Liver (tissue), 9 donors: ENCODE results near the gene BAZ2B. TPM values are rescaled to one million over a fixed set of nuclear protein-coding genes. Genes with fewer than 3 reads are reported as not detected.

Experiments used
- DNase-seq: peaks from one replicate; pipeline ENCODE4 v3.0.0-alpha.2; 2017; ENCODE audit warnings: low spot score
- H3K27ac ChIP-seq, 2 donors: one replicate each; pipeline ENCODE4 v1.7.0; 2013; ENCODE audit warnings: inconsistent platforms in 2 of 2, low read length in 2 of 2, control low read depth in 1 of 2, low read depth in 1 of 2, mild to moderate bottlenecking in 1 of 2
- H3K27me3 ChIP-seq, 4 donors: one replicate each; pipeline versions ENCODE4 v1.6.1 to v1.7.0; 2013; ENCODE audit warnings: low read length in 3 of 4, inconsistent platforms in 1 of 4, mild to moderate bottlenecking in 1 of 4, moderate library complexity in 1 of 4; ENCODE audit not compliant: control insufficient read depth in 4 of 4, insufficient read depth in 4 of 4
- H3K36me3 ChIP-seq, 4 donors: one replicate each; pipeline versions ENCODE4 v1.6.1 to v1.7.0; 2013; ENCODE audit warnings: low read length in 3 of 4, mild to moderate bottlenecking in 3 of 4, low read depth in 1 of 4, moderate library complexity in 1 of 4; ENCODE audit not compliant: control insufficient read depth in 4 of 4, insufficient read depth in 3 of 4
- H3K4me1 ChIP-seq, 4 donors: one replicate each; pipeline versions ENCODE4 v1.6.1 to v1.7.0; 2013; ENCODE audit warnings: low read length in 3 of 4, mild to moderate bottlenecking in 3 of 4, moderate library complexity in 1 of 4; ENCODE audit not compliant: control insufficient read depth in 4 of 4, insufficient read depth in 4 of 4
- H3K4me3 ChIP-seq, 3 donors: one replicate each; pipeline versions ENCODE4 v1.6.1 to v1.7.0; 2013; ENCODE audit warnings: low read length in 3 of 3, control low read depth in 1 of 3, low read depth in 1 of 3, mild to moderate bottlenecking in 1 of 3
- H3K9ac ChIP-seq, 2 donors: one replicate each; pipeline ENCODE4 v1.7.0; 2013; ENCODE audit warnings: low read length in 2 of 2, mild to moderate bottlenecking in 2 of 2, moderate library complexity in 2 of 2, control low read depth in 1 of 2, low read depth in 1 of 2
- H3K9me3 ChIP-seq, 4 donors: one replicate each; pipeline versions ENCODE4 v1.6.1 to v1.7.0; 2013; ENCODE audit warnings: low read length in 3 of 4; ENCODE audit not compliant: control insufficient read depth in 4 of 4
- CTCF ChIP-seq: fragments of 150-350 bp; IDR thresholded peaks from 2 replicates; pipeline ENCODE4 v1.5.1; 2017; ENCODE audit warnings: improper control_type of control experiment, low read depth, low read length; ENCODE audit not compliant: missing input control
- EGR1 ChIP-seq, 2 donors: IDR thresholded peaks; 2 replicates each; pipeline ENCODE4 v1.6.1; 2016 to 2018; ENCODE audit warnings: antibody characterized with exemption in 2 of 2, low read depth in 2 of 2
- FOXA1 ChIP-seq: IDR thresholded peaks from 2 replicates; pipeline ENCODE4 v1.6.1; 2016; ENCODE audit warnings: antibody characterized with exemption
- FOXA2 ChIP-seq: IDR thresholded peaks from 2 replicates; pipeline ENCODE4 v1.6.1; 2016; ENCODE audit warnings: antibody characterized with exemption
- GABPA ChIP-seq, 2 donors: IDR thresholded peaks in 1 of 2; conservative IDR thresholded peaks in 1 of 2; 2 replicates each; pipeline ENCODE4 v1.6.1; 2016; ENCODE audit warnings: antibody characterized with exemption in 2 of 2, mild to moderate bottlenecking in 1 of 2, moderate library complexity in 1 of 2
- HNF4A ChIP-seq, 2 donors: conservative IDR thresholded peaks; 2 replicates each; pipeline ENCODE4 v1.6.1; 2016; ENCODE audit warnings: antibody characterized with exemption in 2 of 2, mild to moderate bottlenecking in 2 of 2
- HNF4G ChIP-seq: IDR thresholded peaks from 2 replicates; pipeline ENCODE4 v1.6.1; 2016; ENCODE audit warnings: antibody characterized with exemption
- JUND ChIP-seq, 2 donors: IDR thresholded peaks; 2 replicates each; pipeline ENCODE4 v1.6.1; 2016; ENCODE audit warnings: antibody characterized with exemption in 2 of 2
- MAX ChIP-seq: IDR thresholded peaks from 2 replicates; pipeline ENCODE4 v1.6.1; 2016; ENCODE audit warnings: antibody characterized with exemption
- RAD21 ChIP-seq, 2 donors: IDR thresholded peaks; 2 replicates each; pipeline ENCODE4 v1.6.1; 2016; ENCODE audit warnings: antibody characterized with exemption in 2 of 2, mild to moderate bottlenecking in 2 of 2
- RXRA ChIP-seq, 2 donors: IDR thresholded peaks; 2 replicates each; pipeline ENCODE4 v1.6.1; 2017 to 2018; ENCODE audit warnings: antibody characterized with exemption in 2 of 2, mild to moderate bottlenecking in 1 of 2
- TAF1 ChIP-seq: conservative IDR thresholded peaks from 2 replicates; pipeline ENCODE4 v1.6.1; 2016; ENCODE audit warnings: antibody characterized with exemption, mild to moderate bottlenecking
- YY1 ChIP-seq: IDR thresholded peaks from 2 replicates; pipeline ENCODE4 v1.6.1; 2016; ENCODE audit warnings: antibody characterized with exemption, mild to moderate bottlenecking
- ZBTB33 ChIP-seq: IDR thresholded peaks from 2 replicates; pipeline ENCODE4 v1.6.1; 2016; ENCODE audit warnings: antibody characterized with exemption
- WGBS: extraction: QIAGEN DNeasy Blood & Tissue Kit; methylation state at CpG from one replicate; pipeline ENCODE4 v1.1.7; 2013; 5-methylcytosine and 5-hydroxymethylcytosine counted together
- polyA plus RNA-seq, 2 donors: library from polyadenylated mRNA; stranded (reverse) in 1 of 2; unstranded in 1 of 2; fragments of 200-250 nt in 1 of 2; fragments of >200 nt in 1 of 2; fragmentation: Nextera tagmentation in 1 of 2; extraction: Ambion mirVana in 1 of 2; gene quantifications; one replicate each; pipeline versions ENCODE4 v1.2.1 to v1.2.3, GENCODE V29; 2013 to 2015
- total RNA-seq, 2 donors: library from RNA; depleted of rRNA; stranded (reverse); fragments of >200 nt; gene quantifications; one replicate each; pipeline ENCODE4 v1.2.3, GENCODE V29; 2014
- TF ChIP-seq, protein P1 (sequence below): IDR thresholded peaks from 2 replicates; pipeline ENCODE4 v1.6.1; 2016; ENCODE audit warnings: antibody characterized with exemption
- TF ChIP-seq, protein P2 (sequence below): IDR thresholded peaks from 2 replicates; pipeline ENCODE4 v1.6.1; 2016; ENCODE audit warnings: antibody characterized with exemption, mild to moderate bottlenecking
- donor health status: healthy.
- donor health status: healthy.
- donor health status: healthy.
- donor health status: healthy.
- donor health status: healthy.

BAZ2B gene
- total and polyA plus RNA-seq, 4 donors: 6.7 to 61.0 (median 24.9) TPM

DNA sequence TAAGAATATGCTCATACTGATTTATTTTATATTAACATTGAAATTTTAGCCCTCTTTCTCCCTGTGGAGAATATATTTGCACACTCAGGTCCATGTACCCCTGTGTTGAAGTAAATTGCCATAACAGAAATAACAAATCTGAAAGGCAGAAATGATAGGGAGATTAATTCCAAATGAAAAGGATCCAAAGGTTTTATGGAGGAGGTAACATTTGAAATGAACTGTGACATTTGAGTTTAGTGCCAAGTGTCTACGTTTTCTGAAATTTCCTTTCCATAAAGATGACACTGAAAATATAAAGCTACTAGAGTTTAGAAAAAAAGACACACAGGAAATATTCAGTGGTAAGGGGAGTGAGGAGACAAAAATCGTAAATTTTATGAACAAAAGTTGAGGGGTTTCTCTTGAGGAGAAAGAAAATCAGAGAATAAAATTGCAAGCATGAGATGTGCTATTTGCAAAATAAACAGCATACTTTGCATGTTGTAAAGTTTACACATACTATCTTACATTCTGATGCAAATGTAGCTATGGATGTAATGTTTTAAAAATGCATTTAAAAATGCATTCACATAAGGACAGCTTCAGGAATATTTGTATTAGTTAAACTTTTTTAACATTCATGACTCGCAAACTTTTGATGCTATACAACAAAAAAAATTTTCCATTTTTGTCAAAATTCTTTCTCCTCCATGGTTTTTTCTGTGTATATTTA is 69.5 kb downstream of the BAZ2B start:
- no peak for DNase-seq
- H3K4me1 ChIP-seq: no peaks in the 10 kb centered on the region
- H3K27ac ChIP-seq: no peak overlapping the region
- 91% methylated on average over 3 of the region's 3 CpGs for WGBS
- peaks cover 0 to 7% (median 6%) of the 10 kb centered on the region in 4 donors for H3K36me3 ChIP-seq
- H3K27me3 ChIP-seq: no peaks in the 10 kb centered on the region
- H3K9me3 ChIP-seq: peaks cover 0 to 4% (median 2%) of the 10 kb centered on the region in 4 donors
- TF ChIP-seq GABPA (IDR thresholded peaks at IDR 0.05 in 1 of 2, conservative IDR thresholded peaks at IDR 0.05 in 1 of 2) (no peak), TAF1 (no peak), RAD21 (IDR thresholded peaks at IDR 0.05) (no peak), JUND (IDR thresholded peaks at IDR 0.05) (no peak), RXRA (IDR thresholded peaks at IDR 0.05) (no peak)
- TF ChIP-seq, protein P1, sequence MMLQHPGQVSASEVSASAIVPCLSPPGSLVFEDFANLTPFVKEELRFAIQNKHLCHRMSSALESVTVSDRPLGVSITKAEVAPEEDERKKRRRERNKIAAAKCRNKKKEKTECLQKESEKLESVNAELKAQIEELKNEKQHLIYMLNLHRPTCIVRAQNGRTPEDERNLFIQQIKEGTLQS: no peak
- no peak overlapping the region for H3K4me3 ChIP-seq
- no peak overlapping the region for H3K9ac ChIP-seq

GRCh38 chr2:159546039-159546438 is 70.3 kb downstream of the BAZ2B start:
- Histone ChIP-seq H3K27me3 (no peaks in the 10 kb centered on the region), H3K27ac (no peak overlapping the region), H3K9ac (no peak overlapping the region), H3K36me3 (peaks cover 0 to 9% (median 6%) of the 10 kb centered on the region in 4 donors), H3K4me1 (no peaks in the 10 kb centered on the region), H3K4me3 (no peak overlapping the region), H3K9me3 (peaks cover 0 to 5% (median 2%) of the 10 kb centered on the region in 4 donors)
- DNase-seq: no peak
- TF ChIP-seq CTCF (no peak), YY1 (no peak), ZBTB33 (no peak), GABPA (IDR thresholded peaks at IDR 0.05 in 1 of 2, conservative IDR thresholded peaks at IDR 0.05 in 1 of 2) (no peak), HNF4G (no peak), FOXA2 (no peak), EGR1 (IDR thresholded peaks at IDR 0.05; ENCODE audit: low read depth in 2 of 2) (no peak), MAX (no peak), HNF4A (conservative IDR thresholded peaks at IDR 0.05) (no peak), TAF1 (no peak), FOXA1 (no peak)
- TF ChIP-seq, protein P2, sequence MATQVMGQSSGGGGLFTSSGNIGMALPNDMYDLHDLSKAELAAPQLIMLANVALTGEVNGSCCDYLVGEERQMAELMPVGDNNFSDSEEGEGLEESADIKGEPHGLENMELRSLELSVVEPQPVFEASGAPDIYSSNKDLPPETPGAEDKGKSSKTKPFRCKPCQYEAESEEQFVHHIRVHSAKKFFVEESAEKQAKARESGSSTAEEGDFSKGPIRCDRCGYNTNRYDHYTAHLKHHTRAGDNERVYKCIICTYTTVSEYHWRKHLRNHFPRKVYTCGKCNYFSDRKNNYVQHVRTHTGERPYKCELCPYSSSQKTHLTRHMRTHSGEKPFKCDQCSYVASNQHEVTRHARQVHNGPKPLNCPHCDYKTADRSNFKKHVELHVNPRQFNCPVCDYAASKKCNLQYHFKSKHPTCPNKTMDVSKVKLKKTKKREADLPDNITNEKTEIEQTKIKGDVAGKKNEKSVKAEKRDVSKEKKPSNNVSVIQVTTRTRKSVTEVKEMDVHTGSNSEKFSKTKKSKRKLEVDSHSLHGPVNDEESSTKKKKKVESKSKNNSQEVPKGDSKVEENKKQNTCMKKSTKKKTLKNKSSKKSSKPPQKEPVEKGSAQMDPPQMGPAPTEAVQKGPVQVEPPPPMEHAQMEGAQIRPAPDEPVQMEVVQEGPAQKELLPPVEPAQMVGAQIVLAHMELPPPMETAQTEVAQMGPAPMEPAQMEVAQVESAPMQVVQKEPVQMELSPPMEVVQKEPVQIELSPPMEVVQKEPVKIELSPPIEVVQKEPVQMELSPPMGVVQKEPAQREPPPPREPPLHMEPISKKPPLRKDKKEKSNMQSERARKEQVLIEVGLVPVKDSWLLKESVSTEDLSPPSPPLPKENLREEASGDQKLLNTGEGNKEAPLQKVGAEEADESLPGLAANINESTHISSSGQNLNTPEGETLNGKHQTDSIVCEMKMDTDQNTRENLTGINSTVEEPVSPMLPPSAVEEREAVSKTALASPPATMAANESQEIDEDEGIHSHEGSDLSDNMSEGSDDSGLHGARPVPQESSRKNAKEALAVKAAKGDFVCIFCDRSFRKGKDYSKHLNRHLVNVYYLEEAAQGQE: no peak
- TF ChIP-seq, protein P1: no peak
- WGBS: 94% methylated on average over 9 of the region's 9 CpGs
